Caco-2 (cell line): ENCODE results near the gene MAP3K1. TPM values are rescaled to one million over a fixed set of nuclear protein-coding genes. Genes with fewer than 3 reads are reported as not detected.

ENCODE experiments used
- BruUV-seq: library from RNA; stranded (reverse); fragments of 400-500 nt; replicated peaks from 2 replicates; lab custom pipeline; 2021; lab: Mats Ljungman, UMichigan
- CTCF ChIA-PET: fragments of 300-600 bp; sonication (Branson Sonifier 250); formaldehyde crosslinking; loops from one replicate; lab custom pipeline; 2022; ENCODE audit warnings: antibody characterized with exemption; lab: Charles Lee
- POLR2A ChIA-PET: fragments of 300-600 bp; sonication (Branson Sonifier 250); formaldehyde crosslinking; loops from one replicate; lab custom pipeline; 2022; ENCODE audit warnings: antibody characterized with exemption; lab: Charles Lee
- DNase-seq, 2 experiments: peaks; one replicate each; pipeline versions ENCODE4 v3.0.0 to v3.0.0-alpha.2; 2020 to 2022
- H3K27me3 ChIP-seq: replicated peaks from 2 replicates; pipeline ENCODE4 v1.6.0; 2011; ENCODE audit warnings: low read length; ENCODE audit not compliant: control insufficient read depth, insufficient read depth
- H3K36me3 ChIP-seq: 2 replicates; pipeline ENCODE4 v1.5.1; 2011; ENCODE audit warnings: low read length; ENCODE audit not compliant: control insufficient read depth, insufficient read depth
- H3K4me1 ChIP-seq: fragments of 250-450 bp; sonication (Bioruptor Pico); 2 replicates; pipeline ENCODE4 v1.5.1; 2020; ENCODE audit warnings: mild to moderate bottlenecking
- H3K4me3 ChIP-seq: 2 replicates; pipeline ENCODE4 v1.5.1; 2011; ENCODE audit warnings: low read depth, mild to moderate bottlenecking, control low read depth, low read length
- H3K9me3 ChIP-seq: fragments of 250-450 bp; sonication (Bioruptor Pico); 2 replicates; pipeline ENCODE4 v1.5.1; 2020; ENCODE audit warnings: mild to moderate bottlenecking, moderate library complexity
- H3K27ac Mint-ChIP-seq: one replicate; pipeline ENCODE4 v1.8.0; 2022; ENCODE audit warnings: mixed read lengths; ENCODE audit not compliant: unreplicated experiment
- H3K27me3 Mint-ChIP-seq: one replicate; pipeline ENCODE4 v1.8.0; 2022; ENCODE audit warnings: mixed read lengths; ENCODE audit not compliant: insufficient read depth, unreplicated experiment
- H3K36me3 Mint-ChIP-seq: one replicate; pipeline ENCODE4 v1.8.0; 2022; ENCODE audit warnings: mild to moderate bottlenecking, mixed read lengths; ENCODE audit not compliant: insufficient read depth, unreplicated experiment
- H3K4me1 Mint-ChIP-seq: one replicate; pipeline ENCODE4 v1.8.0; 2022; ENCODE audit warnings: low read depth, mixed read lengths; ENCODE audit not compliant: unreplicated experiment
- H3K4me3 Mint-ChIP-seq: one replicate; pipeline ENCODE4 v1.8.0; 2022; ENCODE audit warnings: mild to moderate bottlenecking, moderate library complexity, mixed read lengths; ENCODE audit not compliant: unreplicated experiment
- H3K9me3 Mint-ChIP-seq: one replicate; pipeline ENCODE4 v1.8.0; 2022; ENCODE audit warnings: mixed read lengths; ENCODE audit not compliant: unreplicated experiment
- intact Hi-C: fragments of 100-400 bp; cut with micrococcal nuclease; formaldehyde crosslinking; loops from one replicate; pipeline ENCODE4 v1.10.0; 2022; ENCODE audit not compliant: unreplicated experiment
- total RNA-seq: library from RNA; stranded (reverse); gene quantifications from 2 replicates; pipeline ENCODE4 v1.2.3, GENCODE V29; 2022
- TF ChIP-seq, protein P1 (sequence below), 2 experiments: fragments of 200-600 bp in 1 of 2; IDR thresholded peaks; 1 replicate in 1 of 2; 2 replicates in 1 of 2; pipeline versions ENCODE4 v1.5.1 to v1.8.0; 2011 to 2022; ENCODE audit warnings: antibody characterized with exemption in 1 of 2, control low read depth in 1 of 2, inconsistent platforms in 1 of 2, low read depth in 1 of 2, low read length in 1 of 2, mild to moderate bottlenecking in 1 of 2, moderate library complexity in 1 of 2; ENCODE audit not compliant: insufficient read depth in 1 of 2, severe bottlenecking in 1 of 2, unreplicated experiment in 1 of 2

Gene MAP3K1
- total RNA-seq, 1 experiment from 2014 or later, result 47.0 TPM

DNA sequence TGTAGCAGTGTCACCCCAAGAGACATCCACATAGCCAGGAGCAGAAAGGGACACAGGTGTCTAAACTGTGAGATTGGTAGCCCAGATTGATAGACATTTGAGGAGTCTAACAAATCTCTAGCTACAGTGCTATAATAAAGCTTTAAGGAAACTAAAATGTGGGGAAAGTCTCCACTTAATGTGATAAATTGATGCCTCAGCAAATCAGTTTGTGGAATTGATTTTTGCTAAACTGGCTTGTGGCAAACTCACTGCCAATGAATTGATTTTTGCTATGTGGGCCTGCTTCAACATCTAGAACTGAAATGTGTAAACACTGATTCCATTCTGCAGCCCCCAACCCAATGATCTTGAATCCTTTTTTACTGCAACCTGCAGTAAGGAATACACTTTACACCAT, 16.8 kb upstream of the MAP3K1 start:
- H3K4me3 Mint-ChIP-seq, result no peak overlapping the region
- intact Hi-C loops, result no loop called here
- CTCF ChIA-PET, result no interaction called here

DNA sequence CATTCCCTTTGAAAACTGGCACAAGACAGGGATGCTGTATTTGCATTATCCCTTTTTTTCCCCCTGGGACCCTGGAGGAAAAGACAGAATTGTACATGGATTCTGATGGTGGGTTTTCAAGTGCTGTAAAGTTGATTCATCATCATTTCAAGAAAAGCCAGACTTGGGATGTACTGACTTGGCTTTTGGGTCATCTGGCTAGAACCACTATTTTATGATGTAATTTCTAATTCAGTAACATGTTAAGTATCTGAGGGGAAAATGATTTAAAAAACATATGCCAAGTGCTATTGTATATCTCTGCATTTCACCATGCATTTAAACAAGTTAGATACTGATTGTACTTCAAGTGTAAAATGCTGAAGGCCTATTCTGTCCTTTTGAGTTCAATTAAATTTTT, 15.2 kb upstream of the MAP3K1 start:
- TF ChIP-seq, protein P1, sequence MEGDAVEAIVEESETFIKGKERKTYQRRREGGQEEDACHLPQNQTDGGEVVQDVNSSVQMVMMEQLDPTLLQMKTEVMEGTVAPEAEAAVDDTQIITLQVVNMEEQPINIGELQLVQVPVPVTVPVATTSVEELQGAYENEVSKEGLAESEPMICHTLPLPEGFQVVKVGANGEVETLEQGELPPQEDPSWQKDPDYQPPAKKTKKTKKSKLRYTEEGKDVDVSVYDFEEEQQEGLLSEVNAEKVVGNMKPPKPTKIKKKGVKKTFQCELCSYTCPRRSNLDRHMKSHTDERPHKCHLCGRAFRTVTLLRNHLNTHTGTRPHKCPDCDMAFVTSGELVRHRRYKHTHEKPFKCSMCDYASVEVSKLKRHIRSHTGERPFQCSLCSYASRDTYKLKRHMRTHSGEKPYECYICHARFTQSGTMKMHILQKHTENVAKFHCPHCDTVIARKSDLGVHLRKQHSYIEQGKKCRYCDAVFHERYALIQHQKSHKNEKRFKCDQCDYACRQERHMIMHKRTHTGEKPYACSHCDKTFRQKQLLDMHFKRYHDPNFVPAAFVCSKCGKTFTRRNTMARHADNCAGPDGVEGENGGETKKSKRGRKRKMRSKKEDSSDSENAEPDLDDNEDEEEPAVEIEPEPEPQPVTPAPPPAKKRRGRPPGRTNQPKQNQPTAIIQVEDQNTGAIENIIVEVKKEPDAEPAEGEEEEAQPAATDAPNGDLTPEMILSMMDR (IDR thresholded peaks at IDR 0.05; ENCODE audit: insufficient read depth in 1 of 2, low read depth in 1 of 2, low read length in 1 of 2, severe bottlenecking in 1 of 2, unreplicated experiment in 1 of 2), result no peak
- DNase-seq, result no peak
- Mint-ChIP-seq H3K27ac (no peak overlapping the region), H3K4me1 (no peaks in the 10 kb centered on the region), H3K36me3 (no peaks in the 10 kb centered on the region), H3K4me3 (no peak overlapping the region), H3K9me3 (no peaks in the 10 kb centered on the region), H3K27me3 (no peaks in the 10 kb centered on the region)
- Histone ChIP-seq H3K9me3 (no peaks in the 10 kb centered on the region), H3K4me1 (no peaks in the 10 kb centered on the region), H3K4me3 (no peak overlapping the region), H3K27me3 (no peaks in the 10 kb centered on the region), H3K36me3 (no peaks in the 10 kb centered on the region)
- no TSS peak for BruUV-seq
- CTCF ChIA-PET, result no interaction called here
- POLR2A ChIA-PET, result no interaction called here
- intact Hi-C loops, result no loop called here

More for the DNA sequence above, 16.8 kb upstream of the MAP3K1 start:
- no peaks in the 10 kb centered on the region for H3K36me3 ChIP-seq
- no TSS peak for BruUV-seq
- no peaks in the 10 kb centered on the region for H3K27me3 ChIP-seq
- Mint-ChIP-seq H3K27me3 (no peaks in the 10 kb centered on the region), H3K4me1 (no peaks in the 10 kb centered on the region), H3K27ac (no peak overlapping the region), H3K9me3 (no peaks in the 10 kb centered on the region), H3K36me3 (no peaks in the 10 kb centered on the region)
- TF ChIP-seq, protein P1 (IDR thresholded peaks at IDR 0.05; ENCODE audit: insufficient read depth in 1 of 2, low read depth in 1 of 2, low read length in 1 of 2, severe bottlenecking in 1 of 2, unreplicated experiment in 1 of 2), result no peak
- no peak overlapping the region for H3K4me3 ChIP-seq
- no peaks in the 10 kb centered on the region for H3K9me3 ChIP-seq
- no peak for DNase-seq
- no peaks in the 10 kb centered on the region for H3K4me1 ChIP-seq
- POLR2A ChIA-PET, result no interaction called here

DNA sequence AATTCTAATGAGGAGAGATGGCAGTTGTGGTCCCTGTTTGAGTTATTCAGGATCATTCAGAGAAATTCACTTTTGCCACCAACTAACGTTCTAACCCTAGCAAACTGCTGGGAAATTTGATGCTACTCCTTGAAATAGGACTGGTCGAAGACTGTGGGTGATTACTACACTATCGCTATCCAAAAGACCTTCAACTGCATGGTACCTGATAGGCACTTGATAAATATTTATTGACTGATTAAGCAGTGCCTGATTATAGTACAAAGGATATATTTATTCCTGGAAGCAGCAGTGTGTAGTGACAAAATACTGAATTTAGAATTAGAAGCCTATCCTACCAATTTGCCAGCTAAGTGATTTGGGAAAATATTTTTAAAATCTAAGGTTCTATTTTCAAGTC, 14.1 kb upstream of the MAP3K1 start:
- no peak overlapping the region for H3K27ac Mint-ChIP-seq
- Histone ChIP-seq H3K27me3 (no peaks in the 10 kb centered on the region), H3K4me1 (no peaks in the 10 kb centered on the region), H3K4me3 (no peak overlapping the region), H3K9me3 (no peaks in the 10 kb centered on the region), H3K36me3 (no peaks in the 10 kb centered on the region)
- CTCF ChIA-PET, result no interaction called here
- no peaks in the 10 kb centered on the region for H3K27me3 Mint-ChIP-seq
- POLR2A ChIA-PET, result no interaction called here
- no peaks in the 10 kb centered on the region for H3K36me3 Mint-ChIP-seq
- no TSS peak for BruUV-seq
- no peaks in the 10 kb centered on the region for H3K9me3 Mint-ChIP-seq
- no peak overlapping the region for H3K4me3 Mint-ChIP-seq
- no peak for DNase-seq
- intact Hi-C loops, result no loop called here
- TF ChIP-seq, protein P1 (IDR thresholded peaks at IDR 0.05; ENCODE audit: insufficient read depth in 1 of 2, low read depth in 1 of 2, low read length in 1 of 2, severe bottlenecking in 1 of 2, unreplicated experiment in 1 of 2), result no peak
- H3K4me1 Mint-ChIP-seq, result no peaks in the 10 kb centered on the region
